Measurements from ENCODE around the gene GDF2.

The GDF2 gene

DNA sequence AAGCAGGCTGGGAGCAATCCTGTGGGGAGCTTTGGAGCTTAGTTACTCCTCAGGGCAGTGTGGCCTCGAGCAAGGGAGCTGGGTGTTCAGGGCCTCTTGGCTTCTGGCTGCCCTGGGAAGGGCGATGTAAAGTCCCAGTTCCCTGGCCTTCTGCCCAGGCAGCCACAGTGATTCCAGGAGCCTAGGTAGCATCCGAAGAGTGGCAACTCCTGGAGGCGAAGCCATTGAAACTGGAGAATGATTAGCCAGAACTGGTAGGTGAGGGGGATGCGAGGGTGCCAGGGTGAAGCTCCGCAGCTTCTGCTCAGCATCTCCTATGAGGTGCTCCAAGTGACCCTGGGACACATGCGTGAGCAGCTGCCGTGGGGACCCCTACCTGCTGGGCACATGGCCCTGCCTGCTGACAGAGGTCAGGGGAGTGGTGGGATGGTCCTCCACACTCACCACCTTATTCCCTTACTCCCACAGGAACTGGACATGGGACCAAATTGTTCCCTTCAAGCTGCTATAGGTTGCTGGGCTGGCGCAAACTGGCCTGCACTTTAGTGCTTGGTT, 7.8 kb upstream of the GDF2 start:
- DNase-seq = no peak

DNA sequence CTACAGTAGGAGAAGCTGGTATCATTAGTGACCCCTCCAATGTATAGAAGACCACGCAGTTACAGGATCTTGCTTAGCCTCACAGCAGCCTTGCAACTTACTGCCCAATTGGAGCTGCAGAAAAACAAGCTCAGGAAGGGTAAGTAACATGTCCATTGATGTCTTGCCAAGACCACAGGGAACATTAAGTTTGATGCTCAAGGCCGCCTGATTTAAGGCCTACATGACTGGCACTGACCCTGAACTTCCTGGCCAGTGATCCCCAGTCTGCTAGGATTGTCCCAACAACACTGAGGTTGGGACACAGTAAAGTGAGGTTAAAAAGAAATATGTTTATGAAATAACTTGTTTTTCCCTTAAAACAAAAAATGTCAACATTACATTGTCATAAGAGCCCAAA, 6.8 kb upstream of the GDF2 start:
- DNase-seq = no peak

DNA sequence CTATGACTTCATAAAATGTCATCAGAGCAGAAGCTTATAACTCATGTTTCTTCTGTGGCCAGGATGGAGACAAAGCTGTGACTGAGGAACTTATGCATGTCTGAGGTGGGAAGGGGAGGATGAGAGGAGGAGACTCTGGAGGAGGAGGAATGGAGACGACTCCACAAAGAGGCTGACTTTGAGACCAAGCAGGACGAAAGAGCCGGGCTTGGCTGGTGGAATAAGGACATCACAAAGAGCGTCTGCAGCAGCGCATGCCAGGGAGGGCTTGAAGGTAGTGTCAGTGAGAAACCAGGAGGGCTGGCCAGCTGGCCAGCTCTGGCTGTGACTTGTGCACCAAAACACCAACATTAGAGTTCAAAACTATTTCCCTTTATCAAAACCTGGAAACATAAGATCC, 6.1 kb upstream of the GDF2 start:
- DNase-seq = no peak

DNA sequence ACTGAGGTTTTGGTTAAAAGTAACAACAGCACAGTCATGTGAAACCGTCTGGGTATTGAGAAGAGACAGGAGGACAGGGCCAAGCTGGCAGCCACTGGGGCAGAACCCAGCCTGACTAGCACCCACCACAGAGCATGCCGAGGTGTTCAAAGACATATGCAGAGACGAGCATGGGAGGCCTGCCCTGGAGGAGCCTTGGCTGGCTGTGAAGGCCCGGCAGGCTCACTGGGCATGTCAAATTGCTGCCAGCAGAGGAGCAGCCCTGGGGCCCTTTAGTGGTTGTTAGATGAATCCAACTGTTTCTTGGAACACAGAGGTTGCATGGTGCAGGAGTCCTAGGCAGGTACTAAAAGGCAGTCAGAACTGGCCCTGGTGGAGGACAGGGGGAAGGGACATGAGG, 5.0 kb upstream of the GDF2 start:
- DNase-seq = no peak

DNA sequence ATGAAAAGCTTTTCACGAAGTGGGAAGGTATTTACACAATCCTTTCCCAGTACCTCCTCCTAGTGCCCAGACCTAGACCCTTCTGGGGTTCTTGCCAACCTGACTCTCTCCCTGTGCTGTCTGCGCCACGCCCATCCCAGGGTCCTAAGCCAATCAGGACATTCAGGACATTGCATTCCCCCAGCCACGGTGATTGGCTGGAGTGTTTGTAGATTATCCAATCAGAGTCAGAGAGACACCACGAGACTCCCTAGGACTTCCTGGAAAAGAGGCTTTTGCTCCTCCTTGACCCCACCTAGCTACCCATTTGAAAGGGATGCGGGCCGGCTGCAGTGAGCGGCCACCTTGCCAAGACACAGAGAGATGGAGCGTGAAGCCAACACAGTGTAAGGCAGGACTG, 3.5 kb upstream of the GDF2 start:
- DNase-seq = no peak

DNA sequence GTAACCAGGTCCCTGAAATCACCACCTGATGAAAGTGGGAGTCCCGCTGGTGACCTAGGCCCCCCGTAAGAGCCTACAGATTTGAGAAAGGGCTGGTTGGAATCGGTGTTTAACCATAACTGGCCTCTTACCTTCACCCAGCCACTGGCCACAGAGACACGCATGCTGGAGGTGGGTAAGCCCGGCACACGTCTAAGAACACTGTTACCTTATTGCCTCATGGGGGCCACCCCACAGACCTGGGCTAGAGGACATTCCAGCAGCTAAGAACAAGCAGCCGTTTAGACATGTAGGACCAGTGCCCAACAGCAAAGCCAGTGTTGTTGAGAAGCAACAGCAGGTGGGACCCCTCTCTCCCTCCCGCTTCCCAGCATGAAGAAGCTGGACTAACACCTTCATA, 2.5 kb upstream of the GDF2 start:
- DNase-seq = no peak

DNA sequence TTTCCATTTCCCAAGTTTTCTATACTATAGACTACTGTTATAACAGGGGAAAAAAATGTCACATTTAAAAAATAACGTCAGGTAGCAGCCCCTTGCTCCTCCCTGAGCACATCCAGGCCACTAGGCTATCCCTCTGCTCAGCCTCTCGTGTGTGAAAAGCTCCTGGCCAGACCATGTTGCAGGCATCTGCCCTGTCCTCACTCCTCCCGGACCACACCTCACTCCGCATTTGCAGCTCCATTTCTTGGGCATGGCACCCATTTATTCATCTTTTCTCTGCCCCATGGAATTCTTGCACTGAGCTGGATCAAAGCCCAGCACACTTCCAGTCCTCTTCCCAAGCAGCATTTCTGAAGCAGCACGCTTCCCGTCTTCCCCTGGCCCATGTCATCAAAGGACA, 1.4 kb upstream of the GDF2 start:
- no peak for DNase-seq

DNA sequence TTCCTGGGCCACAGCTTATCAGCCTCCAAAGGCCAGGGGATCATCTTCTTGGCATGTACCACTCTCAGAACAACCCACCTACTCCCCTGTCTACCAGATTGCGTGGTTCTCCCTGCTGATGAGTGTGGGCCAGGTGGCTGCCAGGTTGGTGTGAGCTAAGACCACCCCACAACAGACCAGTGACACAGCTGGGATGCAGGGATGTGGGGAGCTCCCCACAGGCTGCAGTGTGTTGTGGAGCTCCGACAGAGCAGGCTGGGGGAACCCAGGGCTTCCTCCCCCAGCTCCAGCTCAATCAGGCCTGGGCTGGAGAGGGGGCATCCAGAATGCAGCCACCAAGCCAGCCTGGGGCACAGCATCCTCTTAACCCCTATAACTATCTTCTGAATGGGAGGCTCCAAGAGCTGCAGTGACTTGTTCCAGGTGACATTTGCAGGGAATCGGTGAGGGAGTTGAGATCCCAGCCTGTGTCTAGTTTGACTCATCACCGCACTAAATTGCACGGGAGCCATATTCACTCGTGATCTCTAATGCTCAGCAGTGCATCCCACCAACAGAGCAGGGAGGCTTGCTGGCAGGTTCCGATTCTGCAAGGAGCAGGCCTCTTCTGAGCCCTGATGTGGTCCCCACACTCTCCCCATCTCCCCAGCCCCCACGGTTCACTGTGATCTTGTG, 596 bp upstream of the GDF2 start:
- DNase-seq = no peak

DNA sequence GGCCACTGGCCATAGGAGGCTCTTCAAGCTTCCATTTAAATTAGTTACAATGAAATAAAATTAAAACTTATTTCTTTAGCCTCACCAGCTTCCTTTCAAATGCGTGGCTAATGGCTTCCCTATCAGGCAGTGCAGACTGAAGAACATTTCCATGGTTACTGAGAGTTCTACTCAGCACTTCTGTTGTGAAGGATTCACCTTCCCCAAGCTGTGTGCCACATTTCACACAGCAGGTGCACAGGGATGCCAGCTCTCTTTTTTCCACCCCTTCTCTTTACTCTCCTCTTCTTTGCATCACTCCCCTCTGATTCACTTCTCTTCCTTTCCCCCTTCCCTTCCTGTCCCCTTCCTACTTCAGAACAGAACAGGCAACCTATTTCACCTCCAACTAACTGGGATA, 833 bp downstream of the GDF2 start:
- DNase-seq = no peak

DNA sequence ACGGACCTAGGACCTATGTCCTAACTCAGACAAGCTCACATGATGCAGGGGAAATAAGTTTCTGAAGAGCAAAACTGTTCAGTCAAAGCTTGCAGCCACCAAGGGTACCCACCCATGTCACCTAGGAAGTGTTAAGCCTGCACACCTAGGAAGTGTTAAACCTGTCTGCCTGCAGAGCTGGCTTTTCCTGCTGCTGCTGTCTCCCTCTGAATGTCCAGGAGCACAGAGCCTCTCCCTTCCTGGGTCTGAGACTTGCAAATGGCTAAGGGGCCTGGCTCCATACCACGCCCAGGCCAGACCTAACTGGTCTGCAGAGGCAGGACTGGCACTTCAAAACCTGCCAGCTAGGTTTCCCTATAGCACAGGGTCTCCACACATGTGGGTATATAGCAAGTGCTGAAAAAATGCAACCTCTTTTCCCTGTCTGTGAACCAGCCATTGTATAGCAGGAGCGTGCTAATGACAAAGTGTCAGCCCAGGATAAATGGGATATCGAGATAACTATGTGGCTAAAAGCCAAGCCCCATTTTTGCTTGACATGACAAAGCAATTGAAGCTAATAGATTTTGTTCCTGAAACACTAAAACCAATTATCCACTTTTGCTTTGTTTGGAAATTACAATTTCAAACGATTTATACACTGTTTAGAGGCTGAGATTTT, 1.5 kb downstream of the GDF2 start:
- no peak for DNase-seq

DNA sequence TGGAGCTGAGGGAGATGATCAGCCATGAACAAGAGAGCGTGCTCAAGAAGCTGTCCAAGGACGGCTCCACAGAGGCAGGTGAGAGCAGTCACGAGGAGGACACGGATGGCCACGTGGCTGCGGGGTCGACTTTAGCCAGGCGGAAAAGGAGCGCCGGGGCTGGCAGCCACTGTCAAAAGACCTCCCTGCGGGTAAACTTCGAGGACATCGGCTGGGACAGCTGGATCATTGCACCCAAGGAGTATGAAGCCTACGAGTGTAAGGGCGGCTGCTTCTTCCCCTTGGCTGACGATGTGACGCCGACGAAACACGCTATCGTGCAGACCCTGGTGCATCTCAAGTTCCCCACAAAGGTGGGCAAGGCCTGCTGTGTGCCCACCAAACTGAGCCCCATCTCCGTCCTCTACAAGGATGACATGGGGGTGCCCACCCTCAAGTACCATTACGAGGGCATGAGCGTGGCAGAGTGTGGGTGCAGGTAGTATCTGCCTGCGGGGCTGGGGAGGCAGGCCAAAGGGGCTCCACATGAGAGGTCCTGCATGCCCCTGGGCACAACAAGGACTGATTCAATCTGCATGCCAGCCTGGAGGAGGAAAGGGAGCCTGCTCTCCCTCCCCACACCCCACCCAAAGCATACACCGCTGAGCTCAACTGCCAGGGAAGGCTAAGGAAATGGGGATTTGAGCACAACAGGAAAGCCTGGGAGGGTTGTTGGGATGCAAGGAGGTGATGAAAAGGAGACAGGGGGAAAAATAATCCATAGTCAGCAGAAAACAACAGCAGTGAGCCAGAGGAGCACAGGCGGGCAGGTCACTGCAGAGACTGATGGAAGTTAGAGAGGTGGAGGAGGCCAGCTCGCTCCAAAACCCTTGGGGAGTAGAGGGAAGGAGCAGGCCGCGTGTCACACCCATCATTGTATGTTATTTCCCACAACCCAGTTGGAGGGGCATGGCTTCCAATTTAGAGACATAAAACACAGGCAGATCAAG, 3.3 kb downstream of the GDF2 start:
- no peak for DNase-seq

DNA sequence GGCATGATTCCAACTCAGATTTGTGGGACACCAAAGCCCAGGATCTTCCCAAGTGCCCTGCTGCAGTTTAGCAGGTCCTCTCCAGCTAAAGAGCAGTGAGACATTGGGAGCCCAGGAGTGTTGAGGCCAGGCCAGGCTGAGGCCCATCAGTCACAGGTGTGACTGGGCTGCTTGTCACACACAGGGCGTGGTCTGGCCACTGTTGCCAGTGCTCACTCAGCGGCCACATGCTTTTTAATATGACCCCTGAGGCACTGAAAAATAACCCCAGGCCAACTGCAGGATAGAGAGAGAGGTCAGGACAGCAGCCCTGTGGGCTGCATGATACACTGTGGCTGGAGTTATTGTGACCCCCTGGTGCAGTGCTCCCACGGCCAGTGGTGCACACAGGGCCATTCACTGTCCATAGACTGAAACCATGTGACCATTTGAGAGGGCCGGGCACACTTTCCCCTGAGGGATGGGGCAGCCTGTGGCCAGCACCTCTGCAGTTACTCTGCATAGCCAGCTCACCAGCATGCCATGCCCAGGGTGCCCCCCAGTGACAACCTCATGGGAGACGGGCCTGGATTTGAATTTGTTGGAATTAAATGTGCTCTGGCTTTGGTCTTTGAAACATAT, 4.2 kb downstream of the GDF2 start:
- no peak for DNase-seq

DNA sequence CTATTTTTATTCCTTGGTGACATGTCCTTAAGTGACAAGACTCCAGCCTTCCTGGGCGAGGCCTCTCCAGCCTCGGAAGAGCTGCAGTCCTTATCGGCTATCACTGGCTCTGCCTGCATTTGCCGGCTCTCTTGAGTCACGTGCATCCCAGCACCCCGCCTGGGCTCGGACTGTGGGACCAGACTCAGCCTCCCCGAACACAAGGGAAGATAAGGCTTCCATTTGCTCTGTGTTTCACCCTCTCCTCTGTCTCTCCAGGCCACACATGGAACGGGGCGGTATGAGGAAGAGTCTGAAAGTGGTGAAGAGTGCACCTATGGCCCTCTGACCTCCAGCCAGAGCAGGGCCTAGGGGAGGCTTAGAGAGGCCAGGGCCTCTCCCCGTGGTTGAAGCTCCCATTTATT, 4.7 kb downstream of the GDF2 start:
- DNase-seq = no peak

DNA sequence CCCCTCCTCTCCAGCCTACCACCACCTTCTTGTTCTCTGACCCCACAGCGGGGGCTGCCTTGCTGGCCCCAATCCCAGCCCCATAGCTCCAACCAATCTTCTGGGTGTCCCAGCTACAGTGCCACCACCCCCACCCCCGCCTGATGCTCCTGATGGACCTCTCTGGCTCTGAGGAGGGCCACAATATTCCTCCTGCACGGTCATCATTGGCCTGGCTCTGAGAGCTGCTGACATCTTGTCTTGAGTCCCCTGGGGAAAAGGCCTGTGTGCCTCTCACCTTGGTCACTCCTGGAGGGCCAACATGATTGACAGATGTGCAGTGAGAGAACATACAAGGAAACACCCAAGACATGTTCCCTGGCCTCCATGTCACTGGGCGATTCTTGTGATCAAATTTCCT, 7.6 kb downstream of the GDF2 start:
- DNase-seq = no peak

DNA sequence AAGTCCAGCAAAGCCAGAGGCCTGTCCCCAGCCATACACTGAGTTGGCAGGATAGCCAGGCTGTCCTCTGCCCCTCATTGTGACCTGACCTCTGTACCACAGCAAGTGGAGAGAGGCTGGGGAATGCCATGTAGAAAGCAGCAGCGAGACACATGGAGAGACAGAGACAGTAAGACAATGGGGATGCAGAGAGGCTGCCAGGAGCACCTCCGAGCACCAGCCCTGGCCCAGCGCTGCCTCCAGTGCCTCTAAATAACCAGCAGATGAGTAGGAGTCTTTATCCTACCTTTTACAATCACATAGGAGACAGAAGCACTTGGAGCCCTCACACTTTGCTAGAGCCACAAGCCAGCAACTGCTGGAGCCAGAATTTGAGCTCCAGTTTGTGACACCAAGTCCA, 8.1 kb downstream of the GDF2 start:
- no peak for DNase-seq

DNA sequence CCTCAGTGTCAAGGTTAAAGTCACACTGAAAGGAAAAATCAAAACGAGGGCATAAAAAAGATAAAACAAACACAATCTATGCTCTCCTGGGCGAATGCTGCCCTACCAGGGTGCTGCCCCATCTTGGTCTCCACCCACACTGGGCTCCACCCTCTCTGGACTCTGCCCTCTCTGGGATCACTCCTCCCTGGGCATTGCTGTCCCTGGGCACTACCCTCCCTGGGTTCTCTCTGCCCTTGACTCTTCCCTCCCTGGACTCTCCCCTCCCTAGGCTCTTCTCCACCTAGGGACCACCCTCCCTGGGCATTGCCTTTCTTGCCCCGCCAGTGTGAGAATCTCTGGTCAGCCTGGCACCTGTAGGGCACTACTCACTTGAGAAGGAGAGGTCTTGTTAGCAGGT, 8.6 kb downstream of the GDF2 start:
- no peak for DNase-seq

DNA sequence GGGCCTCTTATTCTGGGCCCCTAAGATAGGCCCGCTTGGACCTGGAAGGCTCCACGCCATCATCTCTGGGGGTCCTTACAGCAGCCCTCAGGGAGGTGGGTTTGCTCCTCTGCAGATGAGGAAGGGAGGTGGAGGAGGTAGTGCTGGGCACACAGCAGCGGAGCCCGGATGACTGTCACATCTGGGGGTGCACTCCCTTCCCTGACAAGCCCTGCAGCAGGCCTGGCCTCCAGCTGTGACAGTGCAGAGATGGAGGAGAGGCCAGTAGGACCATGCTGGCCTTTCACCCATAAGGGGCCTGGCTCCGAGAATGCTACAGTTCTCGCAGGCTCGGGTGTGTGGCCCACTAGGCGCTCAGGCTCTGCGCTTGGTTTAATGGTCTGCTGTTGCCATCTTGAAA, 9.2 kb downstream of the GDF2 start:
- DNase-seq = no peak

DNA sequence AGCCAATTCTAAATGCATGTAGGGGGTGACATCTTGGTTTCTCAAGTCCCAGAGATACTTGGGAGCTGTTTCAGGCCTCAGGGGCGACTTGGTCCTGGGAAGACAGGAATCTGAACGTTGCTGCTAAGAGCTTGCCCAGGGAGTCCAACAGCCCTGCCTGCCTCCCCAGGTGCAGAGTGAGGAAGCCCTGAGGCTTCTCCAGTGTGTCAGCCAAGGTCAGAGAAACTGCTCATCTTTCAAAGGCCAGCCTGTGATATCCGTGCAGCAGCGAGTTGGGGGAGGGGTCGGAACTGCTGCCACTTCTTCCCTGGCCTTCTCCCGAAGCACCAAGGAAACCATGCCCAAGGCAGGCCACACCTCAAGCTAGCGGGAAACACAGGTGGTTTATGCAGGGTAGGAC, 9.7 kb downstream of the GDF2 start:
- DNase-seq = no peak

DNA sequence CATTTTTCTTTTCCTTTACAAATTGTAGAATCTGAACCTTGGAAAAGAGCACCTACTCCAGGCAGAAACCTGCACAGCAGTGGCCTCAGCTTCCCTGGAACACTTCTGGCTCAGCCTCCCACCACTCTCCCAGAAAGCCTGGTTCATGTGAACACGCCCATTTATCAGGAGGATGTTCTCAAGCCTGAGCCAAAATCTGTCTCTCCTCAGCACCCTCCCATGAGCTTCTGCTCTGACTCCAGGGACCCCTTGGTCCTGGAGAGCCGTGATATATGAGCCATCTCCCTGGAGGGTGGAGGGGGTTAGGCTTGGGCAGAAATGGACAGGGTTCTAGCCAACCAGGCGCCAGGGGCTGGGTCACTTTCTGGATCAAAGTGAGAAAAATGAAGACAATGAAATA, 10.1 kb downstream of the GDF2 start:
- no peak for DNase-seq

DNA sequence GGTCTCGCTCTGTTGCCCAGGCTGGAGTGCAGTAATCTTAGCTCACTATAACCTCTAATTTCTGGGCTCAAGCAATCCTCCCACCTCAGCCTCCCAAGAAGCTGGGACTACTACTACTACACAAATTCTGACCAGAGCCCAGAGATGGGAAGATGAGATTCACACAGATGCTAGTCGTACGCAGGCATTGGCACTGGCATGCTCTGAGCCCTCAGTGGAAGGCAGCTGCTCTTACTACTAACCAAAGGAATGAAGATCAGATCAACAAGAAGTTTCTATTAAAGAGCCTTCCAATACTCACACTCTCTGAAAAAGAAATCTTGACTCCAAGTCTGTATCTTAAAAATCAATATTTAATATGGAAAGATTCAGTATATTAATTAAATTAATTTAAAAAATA, 10.7 kb downstream of the GDF2 start:
- DNase-seq = no peak

DNA sequence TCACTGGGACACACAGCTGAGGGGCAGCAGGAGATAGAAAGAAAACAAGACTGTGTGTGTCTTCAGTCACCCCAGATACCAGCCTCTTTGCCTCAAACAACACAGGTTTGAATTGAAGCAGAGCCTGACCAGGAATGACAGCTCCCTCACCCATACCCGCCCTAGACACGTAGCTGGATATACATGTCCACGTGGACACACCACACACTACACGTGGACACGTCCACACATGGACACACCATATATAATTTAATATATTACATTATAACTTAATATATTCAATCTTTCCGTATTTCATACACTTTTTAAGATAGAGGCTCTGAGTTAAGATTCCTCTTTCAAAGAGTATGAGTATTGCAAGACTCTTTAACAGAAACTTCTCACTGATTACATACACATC, 11.3 kb downstream of the GDF2 start:
- no peak for DNase-seq

DNA sequence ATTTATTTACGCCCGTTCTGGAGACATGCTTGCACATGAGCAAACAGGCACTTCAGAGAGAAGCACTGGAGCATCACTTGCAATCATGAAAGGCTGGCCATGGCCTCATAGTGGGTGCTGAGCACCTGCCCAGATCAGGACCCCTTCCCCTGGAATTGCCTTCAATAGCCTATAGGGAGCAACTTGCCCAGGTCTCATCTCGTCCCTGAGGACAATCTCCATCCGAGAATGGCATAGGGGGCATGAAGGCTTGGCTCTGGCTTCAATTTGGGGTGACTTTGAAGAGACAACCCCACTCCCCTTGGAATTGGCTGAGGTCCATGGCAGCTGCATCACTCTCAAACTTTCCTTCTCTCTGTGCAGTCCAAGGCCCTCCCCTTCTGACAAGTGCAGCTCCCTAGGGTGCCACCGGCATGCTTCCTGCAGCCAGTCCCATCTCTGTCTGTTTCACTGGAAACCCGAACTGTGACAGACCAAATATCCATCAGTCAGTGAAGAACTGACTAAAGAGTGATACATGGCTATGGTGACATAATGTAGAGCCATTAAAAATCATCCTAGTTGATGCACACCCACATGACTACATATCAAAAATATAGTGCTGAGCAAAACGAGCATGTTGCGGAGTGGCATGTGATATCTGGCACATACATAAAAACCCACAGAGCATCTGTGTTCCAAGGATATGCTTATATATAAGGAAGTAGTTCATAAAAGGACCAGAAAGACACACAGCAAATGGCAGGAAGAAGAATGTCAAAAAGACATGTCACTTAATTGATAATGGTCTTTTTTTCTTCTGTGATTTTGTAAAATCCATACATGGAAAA, 12.4 kb downstream of the GDF2 start:
- DNase-seq = no peak
